HepG2 (cell line): Measurements from ENCODE around the gene TSC22D1. TPM values are rescaled to one million over a fixed set of nuclear protein-coding genes. Genes with fewer than 3 reads are reported as not detected.

Source experiments
- ATAC-seq: fragments of 200-7000 bp; cut with Tn5 transposase; 3 replicates; pipeline ENCODE4 v1.9.1; 2020; ENCODE audit warnings: mild to moderate bottlenecking, moderate library complexity
- BruUV-seq: library from RNA; stranded (reverse); fragments of 400-500 nt; replicated peaks from 2 replicates; lab custom pipeline; 2021; lab: Mats Ljungman, UMichigan
- CTCF ChIA-PET: fragments of 300-600 bp; formaldehyde crosslinking; extraction: SDS; loops from one replicate; lab custom pipeline; 2021; ENCODE audit warnings: low total read pairs, inconsistent platforms, low intra/inter-chr PET ratio; lab: Yijun Ruan, JAX
- POLR2A ChIA-PET: fragments of 350-600 bp; sonication (Branson Sonifier 250); formaldehyde crosslinking; loops from one replicate; lab custom pipeline; 2020; ENCODE audit warnings: antibody characterized with exemption, inconsistent platforms; lab: Yijun Ruan, JAX
- DNase-seq: peaks from one replicate; pipeline ENCODE4 v3.0.0-alpha.2; 2015; ENCODE audit warnings: low spot score
- FAIRE-seq: peaks from 3 replicates; lab custom pipeline; 2011; peaks lifted over from hg19 to GRCh38; lab: Jason Lieb, UNC
- H2AFZ ChIP-seq: one replicate; pipeline ENCODE4 v1.6.1; 2011; ENCODE audit warnings: low read length, inconsistent platforms
- H3K27ac ChIP-seq: fragments of 300-600 bp; 3 replicates; pipeline ENCODE4 v1.8.0; 2011; ENCODE audit warnings: mixed run types, mild to moderate bottlenecking, mixed read lengths, low read length, inconsistent platforms; ENCODE audit not compliant: insufficient read depth; ENCODE audit errors: extremely low read length
- H3K27me3 ChIP-seq, 2 experiments: fragments of 200-600 bp in 1 of 2; 2 replicates in 1 of 2; 3 replicates in 1 of 2; pipeline versions ENCODE4 v1.6.0 to v1.8.0; 2011; ENCODE audit warnings: low read length in 2 of 2, mild to moderate bottlenecking in 2 of 2, moderate library complexity in 2 of 2, inconsistent platforms in 1 of 2; ENCODE audit not compliant: insufficient read depth in 2 of 2, control insufficient read depth in 1 of 2
- H3K36me3 ChIP-seq, 2 experiments: fragments of 200-600 bp in 1 of 2; replicated peaks in 1 of 2; 2 replicates in 1 of 2; 3 replicates in 1 of 2; pipeline versions ENCODE4 v1.5.1 to v1.8.0; 2011; ENCODE audit warnings: low read length in 2 of 2, inconsistent platforms in 1 of 2; ENCODE audit not compliant: insufficient read depth in 2 of 2, control insufficient read depth in 1 of 2
- H3K4me1 ChIP-seq: 2 replicates; pipeline ENCODE4 v1.5.1; 2012; ENCODE audit warnings: low read length, inconsistent platforms; ENCODE audit not compliant: insufficient read depth
- H3K4me2 ChIP-seq: 2 replicates; pipeline ENCODE4 v1.6.0; 2011; ENCODE audit warnings: low read depth, low read length, inconsistent platforms
- H3K4me3 ChIP-seq, 3 experiments: fragments of 200-600 bp in 1 of 3; sonication (generic), shearing (Covaris generic) in 1 of 3; replicated peaks in 1 of 3; 2 replicates each; pipeline ENCODE4 v1.5.1; 2011 to 2016; ENCODE audit warnings: low read length in 3 of 3, inconsistent platforms in 2 of 3, low read depth in 2 of 3, mild to moderate bottlenecking in 2 of 3, control low read depth in 1 of 3, mixed read lengths in 1 of 3; ENCODE audit not compliant: insufficient read depth in 1 of 3
- H3K79me2 ChIP-seq: one replicate; pipeline ENCODE4 v1.6.1; 2011; ENCODE audit warnings: low read length, inconsistent platforms; ENCODE audit not compliant: insufficient read depth
- H3K9ac ChIP-seq: 2 replicates; pipeline ENCODE4 v1.6.0; 2011; ENCODE audit warnings: mild to moderate bottlenecking, low read depth, low read length, inconsistent platforms; ENCODE audit not compliant: insufficient read depth
- H3K9me3 ChIP-seq: 2 replicates; pipeline ENCODE4 v1.5.1; 2012; ENCODE audit warnings: mild to moderate bottlenecking, low read length
- H4K20me1 ChIP-seq: 2 replicates; pipeline ENCODE4 v1.6.0; 2011; ENCODE audit warnings: inconsistent platforms, mild to moderate bottlenecking, low read length, moderate library complexity; ENCODE audit not compliant: insufficient read depth
- CCDC6 ChIP-seq: sonication (generic); formaldehyde crosslinking; IDR thresholded peaks from 2 replicates; pipeline ENCODE4 v1.8.1; 2022; ENCODE audit warnings: mild to moderate bottlenecking, missing genetic modification reagents, moderate library complexity
- ELK4 ChIP-seq: sonication (generic); formaldehyde crosslinking; IDR thresholded peaks from 2 replicates; pipeline ENCODE4 v1.9.0; 2021; ENCODE audit warnings: missing genetic modification reagents, borderline replicate concordance
- KDM5B ChIP-seq: sonication (generic); formaldehyde crosslinking; IDR thresholded peaks from 2 replicates; pipeline ENCODE4 v1.4.0; 2020; ENCODE audit warnings: missing genetic modification reagents, mild to moderate bottlenecking, borderline replicate concordance
- MAFK ChIP-seq, 2 experiments: IDR thresholded peaks in 1 of 2; conservative IDR thresholded peaks in 1 of 2; 2 replicates each; pipeline ENCODE4 v1.6.1; 2011; ENCODE audit warnings: improper control_type of control experiment in 2 of 2, low read length in 2 of 2
- MLLT10 ChIP-seq: sonication (generic); formaldehyde crosslinking; IDR thresholded peaks from 2 replicates; pipeline ENCODE4 v1.4.0; 2020; ENCODE audit warnings: missing genetic modification reagents
- RARG ChIP-seq: sonication (generic); formaldehyde crosslinking; IDR thresholded peaks from 2 replicates; pipeline ENCODE4 v1.4.0; 2020; ENCODE audit warnings: low read depth, mild to moderate bottlenecking, missing genetic modification reagents
- SIN3B ChIP-seq: fragments of 150-350 bp; IDR thresholded peaks from 2 replicates; pipeline ENCODE4 v1.6.1; 2014; ENCODE audit warnings: low read length
- ZNF563 ChIP-seq: sonication (generic); formaldehyde crosslinking; IDR thresholded peaks from 2 replicates; pipeline ENCODE4 v1.8.0; 2022; ENCODE audit warnings: mild to moderate bottlenecking, moderate library complexity, missing genetic modification reagents
- ZNF576 ChIP-seq: sonication (generic); formaldehyde crosslinking; IDR thresholded peaks from 2 replicates; pipeline ENCODE4 v1.4.0; 2020; ENCODE audit warnings: mild to moderate bottlenecking, missing genetic modification reagents
- ZNF605 ChIP-seq: sonication (generic); formaldehyde crosslinking; IDR thresholded peaks from 2 replicates; pipeline ENCODE4 v1.8.0; 2022; ENCODE audit warnings: mild to moderate bottlenecking, missing genetic modification reagents
- ZNF672 ChIP-seq: sonication (generic); formaldehyde crosslinking; IDR thresholded peaks from 2 replicates; pipeline ENCODE4 v1.8.1; 2022; ENCODE audit warnings: missing genetic modification reagents
- ZNF704 ChIP-seq: sonication (generic); formaldehyde crosslinking; IDR thresholded peaks from 2 replicates; pipeline ENCODE4 v1.8.1; 2023; ENCODE audit warnings: mild to moderate bottlenecking, inconsistent platforms, moderate library complexity, missing genetic modification reagents, borderline replicate concordance
- ZNF720 ChIP-seq: sonication (generic); formaldehyde crosslinking; IDR thresholded peaks from 2 replicates; pipeline ENCODE4 v1.4.0; 2020; ENCODE audit warnings: missing genetic modification reagents
- ZNF883 ChIP-seq: sonication (generic); formaldehyde crosslinking; IDR thresholded peaks from 2 replicates; pipeline ENCODE4 v1.5.1; 2020; ENCODE audit warnings: mild to moderate bottlenecking, missing genetic modification reagents; ENCODE audit errors: not compliant biosample characterization
- WGBS: methylation state at CpG from one replicate; pipeline ENCODE4 v1.1.6; 2017; ENCODE audit warnings: low lambda C conversion rate; 5-methylcytosine and 5-hydroxymethylcytosine counted together
- in situ Hi-C: cut with HindIII; loops from 2 replicates; pipeline ENCODE4 v1.10.0; 2017; ENCODE audit warnings: low pct_unique_long_range_greater_than_20kb; ENCODE audit not compliant: extremely low pct_ligation_motif_present
- intact Hi-C: fragments of 100-400 bp; cut with micrococcal nuclease; formaldehyde crosslinking; loops from one replicate; pipeline ENCODE4 v1.10.0; 2022; ENCODE audit not compliant: unreplicated experiment
- polyA plus RNA-seq, 8 experiments: library from polyadenylated mRNA; depleted of rRNA in 3 of 8; stranded (reverse) in 7 of 8; unstranded in 1 of 8; fragments of >200 nt; fragmentation: Illumina TruSeq in 4 of 8; extraction: Trizol in 4 of 8; gene quantifications; 2 replicates each; pipeline versions ENCODE4 v1.2.1 to v1.2.3, GENCODE V29; 2011 to 2016; ENCODE audit warnings: low read depth in 4 of 8, missing spikeins in 1 of 8, mixed read lengths in 1 of 8; ENCODE audit not compliant: insufficient read depth in 1 of 8
- total RNA-seq, 5 experiments: library from RNA; depleted of rRNA; stranded (reverse); fragments of >200 nt; fragmentation: Illumina TruSeq; extraction: Trizol; gene quantifications; 2 replicates each; pipeline ENCODE4 v1.2.3, GENCODE V29; 2016; ENCODE audit warnings: low read depth in 1 of 5
- TF ChIP-seq, protein P1 (sequence below): sonication (generic); formaldehyde crosslinking; IDR thresholded peaks from 2 replicates; pipeline ENCODE4 v1.5.1; 2020; ENCODE audit warnings: mild to moderate bottlenecking, missing genetic modification reagents, moderate library complexity
- TF ChIP-seq, protein P2 (sequence below): sonication (generic); formaldehyde crosslinking; IDR thresholded peaks from 2 replicates; pipeline ENCODE4 v1.4.0; 2020; ENCODE audit warnings: missing genetic modification reagents, low read depth, mild to moderate bottlenecking, borderline replicate concordance

TSC22D1 gene
- total and polyA plus RNA-seq, 2 of the 13 experiments (the other 11 are each of a cell fraction or from before 2014, with no cell fraction given), result 18.4 to 35.7 TPM

GRCh38 chr13:44541601-44542000, 34.5 kb downstream of the TSC22D1 start (continued):
- TF ChIP-seq ELK4 (CRISPR knock-in tag) (no peak), MLLT10 (no peak), SIN3B (no peak), ZNF720 (no peak)

- no peak for FAIRE-seq
- Histone ChIP-seq H3K36me3 (no peaks in the 10 kb centered on the region), H3K9me3 (no peaks in the 10 kb centered on the region), H3K4me1 (0 out of 2 replicates have a peak, but pooled peaks cover 8% of the 10 kb centered on the region), H3K27me3 (no peaks in the 10 kb centered on the region), H3K9ac (no peak overlapping the region), H4K20me1 (no peaks in the 10 kb centered on the region), H3K79me2 (no peaks in the 10 kb centered on the region), H3K4me3 (no peak overlapping the region), H2AFZ (no peak overlapping the region), H3K27ac (no peak overlapping the region), H3K4me2 (no peak overlapping the region)
- in situ Hi-C loops, result no loop called here
- ATAC-seq, result no peak
- intact Hi-C loops, result no loop called here
- CTCF ChIA-PET, result no interaction called here
- 98% methylated on average over 4 of the region's 4 CpGs for WGBS
- no peak for DNase-seq
- POLR2A ChIA-PET, result no interaction called here
- no TSS peak for BruUV-seq
- no peak for TF ChIP-seq ZNF672 (CRISPR knock-in tag)
- no peak for TF ChIP-seq ZNF563 (CRISPR knock-in tag)
- TF ChIP-seq RARG (CRISPR knock-in tag), result no peak
- no peak for TF ChIP-seq KDM5B (CRISPR knock-in tag)
- TF ChIP-seq ZNF605 (CRISPR knock-in tag), result no peak
- no peak for TF ChIP-seq MAFK (conservative IDR thresholded peaks at IDR 0.05 in 1 of 2, IDR thresholded peaks at IDR 0.05 in 1 of 2; ENCODE audit: low read length in 2 of 2)
- TF ChIP-seq CCDC6, result no peak
- TF ChIP-seq, protein P1, sequence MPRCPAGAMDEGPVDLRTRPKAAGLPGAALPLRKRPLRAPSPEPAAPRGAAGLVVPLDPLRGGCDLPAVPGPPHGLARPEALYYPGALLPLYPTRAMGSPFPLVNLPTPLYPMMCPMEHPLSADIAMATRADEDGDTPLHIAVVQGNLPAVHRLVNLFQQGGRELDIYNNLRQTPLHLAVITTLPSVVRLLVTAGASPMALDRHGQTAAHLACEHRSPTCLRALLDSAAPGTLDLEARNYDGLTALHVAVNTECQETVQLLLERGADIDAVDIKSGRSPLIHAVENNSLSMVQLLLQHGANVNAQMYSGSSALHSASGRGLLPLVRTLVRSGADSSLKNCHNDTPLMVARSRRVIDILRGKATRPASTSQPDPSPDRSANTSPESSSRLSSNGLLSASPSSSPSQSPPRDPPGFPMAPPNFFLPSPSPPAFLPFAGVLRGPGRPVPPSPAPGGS (CRISPR knock-in tag), result no peak
- TF ChIP-seq ZNF883 (CRISPR knock-in tag), result no peak
- TF ChIP-seq, protein P2, sequence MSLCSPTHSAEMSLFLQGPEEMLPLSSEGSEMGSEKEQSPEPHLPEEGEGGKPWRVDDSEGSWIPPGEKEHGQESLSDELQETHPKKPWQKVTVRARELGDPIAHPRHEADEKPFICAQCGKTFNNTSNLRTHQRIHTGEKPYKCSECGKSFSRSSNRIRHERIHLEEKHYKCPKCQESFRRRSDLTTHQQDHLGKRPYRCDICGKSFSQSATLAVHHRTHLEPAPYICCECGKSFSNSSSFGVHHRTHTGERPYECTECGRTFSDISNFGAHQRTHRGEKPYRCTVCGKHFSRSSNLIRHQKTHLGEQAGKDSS, result no peak
- no peak for TF ChIP-seq ZNF576 (CRISPR knock-in tag)
- TF ChIP-seq ZNF704 (CRISPR knock-in tag), result no peak
These were observed 35.2 kb downstream of the TSC22D1 start for GRCh38 chr13:44540761-44541434.
